LNCaP clone FGC (cell line): ENCODE data around the gene TMEM8B.

Experiments
- DNase-seq: peaks from one replicate; pipeline ENCODE4 v3.0.0-alpha.2; 2011; ENCODE audit warnings: low read depth
- H3K4me3 ChIP-seq: 2 replicates; pipeline ENCODE4 v1.5.1; 2011; ENCODE audit warnings: mild to moderate bottlenecking, low read depth, low read length, control low read depth
- TF ChIP-seq, protein P1 (sequence below): IDR thresholded peaks from 2 replicates; pipeline ENCODE4 v1.5.1; 2012; ENCODE audit warnings: mild to moderate bottlenecking; ENCODE audit not compliant: control insufficient read depth, insufficient read depth; ENCODE audit errors: extremely low read depth

The TMEM8B gene, protein sequence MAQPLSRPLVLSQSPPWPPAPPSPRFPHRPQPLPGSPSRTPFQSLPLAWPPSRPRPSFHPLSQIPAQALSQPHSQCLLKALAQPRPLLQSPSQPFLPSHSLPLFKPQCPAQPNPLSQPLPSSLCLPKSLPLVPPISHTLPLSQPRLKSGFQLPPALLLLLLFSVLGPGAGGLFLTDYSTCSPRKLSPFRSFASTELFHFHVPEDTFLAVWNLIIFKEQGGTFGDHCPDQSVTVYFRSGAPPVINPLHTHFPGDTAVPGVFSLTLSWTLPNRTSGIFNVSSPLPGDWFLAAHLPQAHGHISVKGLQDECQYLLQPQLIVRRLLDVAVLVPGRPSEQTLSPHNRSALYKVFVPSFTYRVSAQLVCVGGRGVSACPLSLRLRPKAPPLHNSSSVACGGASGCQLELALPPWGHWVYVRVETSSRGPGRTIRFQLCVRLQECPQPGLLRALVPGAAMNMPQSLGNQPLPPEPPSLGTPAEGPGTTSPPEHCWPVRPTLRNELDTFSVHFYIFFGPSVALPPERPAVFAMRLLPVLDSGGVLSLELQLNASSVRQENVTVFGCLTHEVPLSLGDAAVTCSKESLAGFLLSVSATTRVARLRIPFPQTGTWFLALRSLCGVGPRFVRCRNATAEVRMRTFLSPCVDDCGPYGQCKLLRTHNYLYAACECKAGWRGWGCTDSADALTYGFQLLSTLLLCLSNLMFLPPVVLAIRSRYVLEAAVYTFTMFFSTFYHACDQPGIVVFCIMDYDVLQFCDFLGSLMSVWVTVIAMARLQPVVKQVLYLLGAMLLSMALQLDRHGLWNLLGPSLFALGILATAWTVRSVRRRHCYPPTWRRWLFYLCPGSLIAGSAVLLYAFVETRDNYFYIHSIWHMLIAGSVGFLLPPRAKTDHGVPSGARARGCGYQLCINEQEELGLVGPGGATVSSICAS

DNA sequence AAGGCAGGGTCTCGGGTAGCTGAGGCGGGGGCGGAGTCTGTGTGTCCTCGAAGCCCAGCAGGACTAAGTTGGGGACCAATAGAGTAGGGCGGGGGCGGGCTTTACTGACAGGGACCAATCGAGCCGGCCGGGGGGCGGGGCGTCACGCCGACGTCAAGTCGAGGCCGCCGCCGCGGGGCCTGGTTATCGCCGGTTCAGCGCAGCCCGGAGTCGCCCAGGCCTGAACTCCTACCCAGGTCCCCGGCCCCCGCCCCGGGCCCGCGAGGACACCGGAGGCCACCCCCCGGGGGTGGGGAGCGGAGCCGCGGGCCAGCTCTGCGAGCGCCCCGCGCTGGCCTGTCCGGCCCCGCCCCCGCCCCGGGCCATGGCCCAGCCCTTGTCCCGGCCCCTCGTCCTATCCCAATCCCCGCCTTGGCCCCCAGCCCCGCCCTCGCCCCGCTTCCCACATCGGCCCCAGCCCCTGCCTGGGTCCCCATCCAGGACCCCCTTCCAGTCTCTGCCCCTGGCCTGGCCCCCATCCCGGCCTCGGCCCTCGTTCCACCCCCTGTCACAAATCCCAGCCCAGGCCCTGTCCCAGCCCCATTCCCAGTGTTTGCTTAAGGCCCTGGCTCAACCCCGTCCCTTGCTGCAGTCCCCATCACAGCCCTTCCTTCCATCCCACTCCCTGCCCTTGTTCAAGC is at the start of gene TMEM8B:
TSS of gene TMEM8B (plus strand) at position 145 of the 680 bp plus-strand sequence. CDS start at position 365, 220 bp downstream.
- H3K4me3 ChIP-seq: peak within 1 kb of the TSS; percentile 67
- TF ChIP-seq, protein P1, sequence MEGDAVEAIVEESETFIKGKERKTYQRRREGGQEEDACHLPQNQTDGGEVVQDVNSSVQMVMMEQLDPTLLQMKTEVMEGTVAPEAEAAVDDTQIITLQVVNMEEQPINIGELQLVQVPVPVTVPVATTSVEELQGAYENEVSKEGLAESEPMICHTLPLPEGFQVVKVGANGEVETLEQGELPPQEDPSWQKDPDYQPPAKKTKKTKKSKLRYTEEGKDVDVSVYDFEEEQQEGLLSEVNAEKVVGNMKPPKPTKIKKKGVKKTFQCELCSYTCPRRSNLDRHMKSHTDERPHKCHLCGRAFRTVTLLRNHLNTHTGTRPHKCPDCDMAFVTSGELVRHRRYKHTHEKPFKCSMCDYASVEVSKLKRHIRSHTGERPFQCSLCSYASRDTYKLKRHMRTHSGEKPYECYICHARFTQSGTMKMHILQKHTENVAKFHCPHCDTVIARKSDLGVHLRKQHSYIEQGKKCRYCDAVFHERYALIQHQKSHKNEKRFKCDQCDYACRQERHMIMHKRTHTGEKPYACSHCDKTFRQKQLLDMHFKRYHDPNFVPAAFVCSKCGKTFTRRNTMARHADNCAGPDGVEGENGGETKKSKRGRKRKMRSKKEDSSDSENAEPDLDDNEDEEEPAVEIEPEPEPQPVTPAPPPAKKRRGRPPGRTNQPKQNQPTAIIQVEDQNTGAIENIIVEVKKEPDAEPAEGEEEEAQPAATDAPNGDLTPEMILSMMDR: no peak
- no peak for DNase-seq

DNA sequence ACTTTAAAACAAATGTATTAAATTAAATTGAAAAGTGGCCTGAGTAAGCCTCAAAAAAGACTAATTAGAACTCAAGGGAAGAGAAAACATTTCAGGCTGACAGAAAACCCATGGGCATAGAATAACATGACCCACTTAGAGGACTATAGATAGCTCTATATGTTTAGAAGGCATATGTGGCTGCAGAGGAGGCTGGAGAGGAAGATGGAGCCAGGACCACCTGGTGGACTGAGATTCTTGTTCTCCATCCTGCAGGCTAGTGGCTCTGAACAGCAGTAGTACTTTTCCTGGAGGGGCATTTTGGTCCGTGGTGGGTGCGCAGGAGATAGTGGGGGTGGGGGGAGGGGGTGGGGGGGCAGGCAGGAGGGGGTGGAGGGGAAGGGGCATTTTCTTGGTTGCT is 48.0 kb upstream of the TMEM8B start:
- TF ChIP-seq, protein P1: no peak
- H3K4me3 ChIP-seq: no peak overlapping the region
- DNase-seq: no peak

DNA sequence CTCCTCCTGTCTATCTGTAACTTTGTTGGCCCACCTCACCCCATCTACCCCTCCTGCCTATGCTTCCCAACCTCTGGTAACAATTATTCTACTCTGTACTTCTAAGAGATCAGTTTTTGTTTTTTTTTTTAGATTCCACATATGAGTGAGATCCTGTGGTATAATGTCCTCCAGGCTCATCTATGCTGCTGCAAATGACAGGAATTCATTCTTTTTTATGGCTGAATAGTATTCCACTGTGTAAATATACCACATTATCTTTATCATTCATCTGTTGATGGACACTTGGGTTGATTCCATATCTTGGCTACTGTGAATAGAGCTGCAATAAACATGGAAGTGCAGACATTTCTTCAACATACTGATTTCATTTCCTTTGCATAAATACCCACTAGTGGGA is 45.6 kb upstream of the TMEM8B start:
- TF ChIP-seq, protein P1: no peak
- no peak for DNase-seq

DNA sequence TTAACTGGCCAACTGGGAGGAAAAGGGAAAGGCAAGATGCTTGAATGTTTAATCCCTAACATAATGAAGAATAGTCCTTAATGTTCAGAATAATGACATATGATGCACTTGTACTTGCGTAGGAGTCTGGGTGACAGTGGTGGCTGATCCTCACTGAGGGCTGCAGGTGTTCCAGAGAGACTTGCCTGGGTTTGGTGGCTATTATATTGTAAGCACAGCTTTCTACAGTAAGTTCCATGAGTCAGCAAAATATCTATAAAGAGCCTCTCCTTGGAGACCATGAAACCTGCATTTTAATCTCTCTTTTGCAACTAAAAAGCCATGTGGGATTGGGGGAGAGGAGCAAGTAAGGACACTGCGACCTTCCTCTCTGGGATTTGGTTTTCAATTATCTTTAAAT is 39.5 kb upstream of the TMEM8B start:
- no peak overlapping the region for H3K4me3 ChIP-seq
- TF ChIP-seq, protein P1: no peak
- DNase-seq: no peak

More for the DNA sequence above, 45.6 kb upstream of the TMEM8B start:
- H3K4me3 ChIP-seq: no peak overlapping the region

DNA sequence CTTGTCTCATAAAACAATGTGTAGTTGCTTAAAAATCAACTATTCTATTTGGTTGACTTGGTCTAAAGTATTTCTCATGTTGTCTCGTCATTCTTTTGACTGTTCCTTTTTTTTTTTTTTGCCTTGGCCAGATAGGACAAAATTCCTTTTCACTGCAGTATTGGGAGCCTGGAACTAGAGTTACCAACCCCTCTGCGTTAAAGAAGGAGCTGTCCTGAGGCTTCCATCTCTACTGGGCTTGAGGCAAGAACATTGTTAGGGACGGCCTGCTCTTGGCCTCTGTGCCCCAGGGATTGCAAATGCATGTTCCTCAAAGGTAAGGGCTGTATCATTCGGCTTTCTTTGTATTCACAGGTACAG is 39.0 kb upstream of the TMEM8B start:
- DNase-seq: no peak
- no peak overlapping the region for H3K4me3 ChIP-seq
- TF ChIP-seq, protein P1: no peak

DNA sequence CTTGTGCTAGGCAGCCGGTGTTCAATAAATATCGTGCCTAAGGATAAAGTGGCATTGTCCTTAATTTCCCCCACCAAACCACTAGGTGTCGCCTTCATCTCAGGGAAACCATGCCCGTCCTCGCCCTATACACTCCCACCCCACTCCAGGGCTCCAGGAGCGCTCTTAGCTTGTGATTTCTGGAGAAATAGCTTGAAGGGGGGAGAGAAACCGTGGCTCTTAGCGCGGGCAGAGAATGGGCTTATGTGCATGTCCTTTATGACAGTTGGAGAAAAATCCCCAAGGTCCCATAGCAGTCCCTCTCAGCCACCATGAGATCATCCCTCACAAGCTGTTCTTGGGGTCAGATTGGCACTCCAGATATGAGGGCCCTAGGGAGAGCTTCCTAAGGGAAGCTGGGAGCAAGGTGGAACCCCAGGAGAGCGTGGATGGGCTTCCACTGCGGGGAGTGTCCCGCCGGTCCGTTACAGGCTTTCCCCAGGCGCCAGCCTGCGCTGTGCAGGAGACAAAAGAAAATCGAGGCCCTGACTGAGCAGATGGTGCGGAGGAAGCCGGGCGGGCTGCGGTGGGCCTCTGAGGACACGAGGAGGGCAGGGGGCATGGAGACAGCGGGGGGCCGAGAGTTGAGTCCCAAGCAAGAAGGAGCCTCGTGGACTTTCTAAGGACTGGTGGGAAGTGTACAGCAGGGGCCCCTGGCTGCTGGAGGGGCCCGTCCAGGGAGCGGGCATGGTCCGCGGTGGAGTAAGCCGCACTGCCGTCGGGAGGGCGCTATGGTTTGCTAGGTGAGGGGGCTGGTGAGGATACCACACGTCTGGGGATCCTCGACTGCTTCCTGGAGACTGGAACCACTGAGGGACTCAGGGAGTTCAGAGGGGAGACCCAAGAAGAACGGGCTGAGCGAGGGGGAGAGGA is 38.4 kb upstream of the TMEM8B start:
- H3K4me3 ChIP-seq: no peak overlapping the region
- DNase-seq: no peak
- TF ChIP-seq, protein P1: peak; percentile 97
